GM12865 (cell line): ENCODE data around the gene SSC5D.

ENCODE experiments used
- DNase-seq: peaks from one replicate; pipeline ENCODE4 v3.0.0; 2010; ENCODE audit warnings: low read depth
- H3K4me3 ChIP-seq: 2 replicates; pipeline ENCODE4 v1.5.1; 2011; ENCODE audit warnings: mild to moderate bottlenecking, low read depth, low read length, control low read depth
- TF ChIP-seq, protein P1 (sequence below): IDR thresholded peaks from 2 replicates; pipeline ENCODE4 v1.5.1; 2011; ENCODE audit warnings: low read length, control low read depth, low read depth, inconsistent platforms; ENCODE audit not compliant: insufficient read depth; ENCODE audit errors: missing control alignments

The SSC5D gene

DNA sequence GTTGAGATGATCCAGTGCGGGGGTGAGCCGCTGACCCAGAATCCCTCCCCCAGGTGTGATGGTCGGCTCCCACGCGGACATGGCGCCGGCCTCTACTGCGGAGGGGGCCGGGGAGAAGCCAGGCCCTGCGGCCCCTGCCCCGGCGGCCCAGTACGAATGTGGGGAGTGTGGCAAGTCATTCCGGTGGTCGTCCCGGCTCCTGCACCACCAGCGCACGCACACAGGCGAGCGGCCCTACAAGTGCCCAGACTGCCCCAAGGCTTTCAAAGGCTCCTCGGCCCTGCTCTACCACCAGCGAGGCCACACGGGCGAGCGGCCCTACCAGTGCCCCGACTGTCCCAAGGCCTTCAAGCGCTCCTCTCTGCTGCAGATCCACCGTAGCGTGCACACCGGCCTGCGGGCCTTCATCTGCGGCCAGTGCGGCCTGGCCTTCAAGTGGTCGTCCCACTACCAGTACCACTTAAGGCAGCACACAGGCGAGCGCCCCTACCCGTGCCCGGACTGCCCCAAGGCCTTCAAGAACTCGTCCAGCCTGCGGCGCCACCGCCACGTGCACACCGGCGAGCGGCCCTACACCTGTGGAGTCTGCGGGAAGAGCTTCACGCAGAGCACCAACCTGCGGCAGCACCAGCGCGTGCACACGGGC is 7.0 kb upstream of the SSC5D start:
- H3K4me3 ChIP-seq: no peak overlapping the region
- TF ChIP-seq, protein P1, sequence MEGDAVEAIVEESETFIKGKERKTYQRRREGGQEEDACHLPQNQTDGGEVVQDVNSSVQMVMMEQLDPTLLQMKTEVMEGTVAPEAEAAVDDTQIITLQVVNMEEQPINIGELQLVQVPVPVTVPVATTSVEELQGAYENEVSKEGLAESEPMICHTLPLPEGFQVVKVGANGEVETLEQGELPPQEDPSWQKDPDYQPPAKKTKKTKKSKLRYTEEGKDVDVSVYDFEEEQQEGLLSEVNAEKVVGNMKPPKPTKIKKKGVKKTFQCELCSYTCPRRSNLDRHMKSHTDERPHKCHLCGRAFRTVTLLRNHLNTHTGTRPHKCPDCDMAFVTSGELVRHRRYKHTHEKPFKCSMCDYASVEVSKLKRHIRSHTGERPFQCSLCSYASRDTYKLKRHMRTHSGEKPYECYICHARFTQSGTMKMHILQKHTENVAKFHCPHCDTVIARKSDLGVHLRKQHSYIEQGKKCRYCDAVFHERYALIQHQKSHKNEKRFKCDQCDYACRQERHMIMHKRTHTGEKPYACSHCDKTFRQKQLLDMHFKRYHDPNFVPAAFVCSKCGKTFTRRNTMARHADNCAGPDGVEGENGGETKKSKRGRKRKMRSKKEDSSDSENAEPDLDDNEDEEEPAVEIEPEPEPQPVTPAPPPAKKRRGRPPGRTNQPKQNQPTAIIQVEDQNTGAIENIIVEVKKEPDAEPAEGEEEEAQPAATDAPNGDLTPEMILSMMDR: no peak
- DNase-seq: no peak

- no peak for DNase-seq
- no peak overlapping the region for H3K4me3 ChIP-seq
- TF ChIP-seq, protein P1: no peak
These were observed 6.5 kb upstream of the SSC5D start for GRCh38 chr19:55481794-55482155.

DNA sequence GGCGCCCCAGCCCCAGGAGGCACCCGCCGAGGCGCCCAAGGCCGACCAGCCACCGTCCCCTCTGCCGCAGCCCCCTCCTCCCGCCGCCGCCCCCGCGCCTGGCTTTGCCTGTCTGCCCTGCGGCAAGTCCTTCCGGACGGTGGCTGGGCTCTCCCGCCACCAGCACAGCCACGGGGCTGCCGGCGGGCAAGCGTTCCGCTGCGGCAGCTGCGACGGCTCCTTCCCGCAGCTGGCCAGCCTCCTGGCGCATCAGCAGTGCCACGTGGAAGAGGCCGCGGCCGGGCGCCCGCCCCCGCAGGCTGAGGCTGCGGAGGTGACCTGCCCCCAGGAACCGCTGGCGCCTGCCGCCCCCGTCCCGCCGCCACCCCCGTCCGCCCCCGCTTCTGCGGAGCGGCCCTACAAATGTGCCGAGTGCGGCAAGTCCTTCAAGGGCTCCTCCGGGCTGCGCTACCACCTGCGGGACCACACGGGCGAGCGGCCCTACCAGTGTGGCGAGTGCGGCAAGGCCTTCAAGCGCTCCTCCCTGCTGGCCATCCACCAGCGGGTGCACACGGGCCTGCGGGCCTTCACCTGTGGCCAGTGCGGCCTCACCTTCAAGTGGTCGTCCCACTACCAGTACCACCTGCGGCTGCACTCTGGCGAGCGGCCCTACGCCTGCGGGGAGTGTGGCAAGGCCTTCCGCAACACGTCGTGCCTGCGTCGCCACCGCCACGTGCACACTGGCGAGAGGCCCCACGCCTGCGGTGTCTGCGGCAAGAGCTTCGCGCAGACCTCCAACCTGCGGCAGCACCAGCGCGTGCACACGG is 5.9 kb upstream of the SSC5D start:
- TF ChIP-seq, protein P1: no peak
- DNase-seq: no peak
- no peak overlapping the region for H3K4me3 ChIP-seq

DNA sequence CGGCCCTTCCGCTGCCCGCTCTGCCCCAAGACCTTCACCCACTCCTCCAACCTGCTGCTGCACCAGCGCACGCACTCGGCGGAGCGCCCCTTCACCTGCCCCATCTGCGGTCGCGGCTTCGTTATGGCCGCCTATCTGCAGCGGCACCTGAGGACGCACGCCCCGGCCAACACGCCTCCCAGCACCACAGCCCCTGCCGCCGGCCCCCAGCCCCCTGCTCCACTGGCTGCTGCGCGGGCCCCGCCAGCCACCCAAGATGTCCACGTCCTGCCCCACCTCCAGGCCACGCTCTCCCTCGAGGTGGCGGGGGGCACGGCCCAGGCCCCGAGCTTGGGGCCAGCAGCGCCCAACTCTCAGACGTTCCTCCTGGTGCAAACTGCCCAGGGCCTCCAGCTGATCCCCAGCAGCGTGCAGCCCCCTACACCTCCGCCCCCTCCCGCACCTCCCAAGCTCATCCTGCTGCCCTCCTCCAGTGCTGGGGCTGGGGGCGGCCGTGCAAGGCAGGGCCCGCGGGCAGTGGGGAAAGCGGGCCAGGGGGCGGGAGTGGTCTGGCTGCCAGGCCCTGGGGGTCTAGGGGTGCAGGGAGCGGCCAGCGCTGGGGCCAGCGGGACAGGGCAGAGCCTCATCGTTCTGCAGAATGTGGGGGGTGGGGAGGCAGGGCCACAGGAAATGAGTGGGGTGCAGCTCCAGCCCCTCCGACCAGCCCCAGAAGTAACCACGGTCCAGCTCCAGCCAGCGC is 5.1 kb upstream of the SSC5D start:
- TF ChIP-seq, protein P1: no peak

GRCh38 chr19:55483706-55484592 is 4.3 kb upstream of the SSC5D start:
- DNase-seq: no peak
- TF ChIP-seq, protein P1: no peak
- H3K4me3 ChIP-seq: peak overlapping the region; percentile 83

More for the DNA sequence above, 5.1 kb upstream of the SSC5D start:
- no peak overlapping the region for H3K4me3 ChIP-seq
- no peak for DNase-seq
